ENCODE measurements around the gene STYXL2. TPM values are rescaled to one million over a fixed set of nuclear protein-coding genes. Genes with fewer than 3 reads are reported as not detected.

STYXL2 gene
- total and polyA plus RNA-seq, 2 of the 8 experiments (the other 6 are each of a cell fraction or from before 2014, with no cell fraction given): 0.09 to 0.22 TPM

DNA sequence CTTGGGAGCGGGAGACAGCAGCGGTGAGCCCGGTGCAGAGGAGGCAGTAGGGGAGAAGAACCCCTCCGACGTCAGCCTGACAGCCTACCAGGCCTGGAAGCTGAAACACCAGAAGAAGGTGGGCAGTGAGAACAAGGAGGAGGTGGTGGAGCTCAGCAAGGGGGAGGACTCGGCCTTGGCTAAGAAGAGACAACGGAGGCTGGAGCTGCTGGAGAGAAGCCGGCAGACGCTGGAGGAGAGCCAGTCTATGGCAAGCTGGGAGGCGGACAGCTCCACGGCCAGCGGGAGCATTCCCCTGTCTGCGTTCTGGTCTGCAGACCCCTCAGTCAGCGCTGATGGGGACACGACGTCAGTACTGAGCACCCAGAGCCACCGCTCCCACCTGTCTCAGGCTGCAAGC is 32.9 kb downstream of the STYXL2 start (continued):
- TF ChIP-seq CBX5 (IDR thresholded peaks at IDR 0.05; ENCODE audit: low read depth, low read length): no peak
- TF ChIP-seq, protein P1, sequence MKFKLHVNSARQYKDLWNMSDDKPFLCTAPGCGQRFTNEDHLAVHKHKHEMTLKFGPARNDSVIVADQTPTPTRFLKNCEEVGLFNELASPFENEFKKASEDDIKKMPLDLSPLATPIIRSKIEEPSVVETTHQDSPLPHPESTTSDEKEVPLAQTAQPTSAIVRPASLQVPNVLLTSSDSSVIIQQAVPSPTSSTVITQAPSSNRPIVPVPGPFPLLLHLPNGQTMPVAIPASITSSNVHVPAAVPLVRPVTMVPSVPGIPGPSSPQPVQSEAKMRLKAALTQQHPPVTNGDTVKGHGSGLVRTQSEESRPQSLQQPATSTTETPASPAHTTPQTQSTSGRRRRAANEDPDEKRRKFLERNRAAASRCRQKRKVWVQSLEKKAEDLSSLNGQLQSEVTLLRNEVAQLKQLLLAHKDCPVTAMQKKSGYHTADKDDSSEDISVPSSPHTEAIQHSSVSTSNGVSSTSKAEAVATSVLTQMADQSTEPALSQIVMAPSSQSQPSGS (IDR thresholded peaks at IDR 0.05; ENCODE audit: low read length): no peak
- no peak for TF ChIP-seq CBX8 (IDR thresholded peaks at IDR 0.05; ENCODE audit: borderline replicate concordance, low read depth, low read length)
- TF ChIP-seq, protein P2, sequence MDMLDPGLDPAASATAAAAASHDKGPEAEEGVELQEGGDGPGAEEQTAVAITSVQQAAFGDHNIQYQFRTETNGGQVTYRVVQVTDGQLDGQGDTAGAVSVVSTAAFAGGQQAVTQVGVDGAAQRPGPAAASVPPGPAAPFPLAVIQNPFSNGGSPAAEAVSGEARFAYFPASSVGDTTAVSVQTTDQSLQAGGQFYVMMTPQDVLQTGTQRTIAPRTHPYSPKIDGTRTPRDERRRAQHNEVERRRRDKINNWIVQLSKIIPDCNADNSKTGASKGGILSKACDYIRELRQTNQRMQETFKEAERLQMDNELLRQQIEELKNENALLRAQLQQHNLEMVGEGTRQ (IDR thresholded peaks at IDR 0.05; ENCODE audit: low read length): no peak
